ENCODE data around the gene FRMPD2. TPM values are rescaled to one million over a fixed set of nuclear protein-coding genes. Genes with fewer than 3 reads are reported as not detected.

Gene FRMPD2
- total and polyA plus RNA-seq, 4 donors: 1.8 to 26.7 (median 7.0) TPM

DNA sequence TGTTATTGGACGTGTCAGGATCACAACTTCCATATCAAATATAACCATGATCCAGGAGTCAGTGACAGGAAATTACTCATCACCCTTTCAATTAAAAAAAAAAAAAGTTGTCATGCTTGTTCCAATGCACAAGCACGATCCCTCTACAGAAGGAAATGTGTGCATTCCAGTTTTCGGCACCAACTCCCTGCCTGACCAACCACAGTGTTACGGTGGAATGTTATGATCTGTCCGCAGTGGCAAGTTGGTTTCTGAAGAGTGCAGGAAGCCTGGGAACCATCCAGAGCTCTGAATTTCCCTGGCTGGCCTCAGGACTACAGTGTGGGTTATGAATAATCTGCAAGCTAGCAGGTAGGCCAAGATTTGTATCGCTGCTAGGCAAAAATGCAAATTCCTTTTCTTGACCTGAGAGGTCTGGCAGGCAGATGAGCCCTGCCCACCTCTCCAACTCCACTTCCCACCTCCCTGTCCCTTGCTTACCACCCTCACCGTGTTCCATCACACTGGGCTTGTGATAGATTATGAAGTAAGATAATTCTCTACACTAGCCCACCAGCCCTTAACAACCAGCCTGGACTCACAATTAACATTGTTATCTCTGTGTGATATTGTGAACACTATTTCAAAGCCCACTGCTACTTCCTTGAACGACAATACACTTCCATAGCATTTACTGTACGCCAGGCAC lies 20.4 kb downstream of the FRMPD2 start:
- H3K27me3 ChIP-seq (ENCODE audit: control insufficient read depth in 3 of 3, insufficient read depth in 3 of 3, low read length in 2 of 3): no peaks in the 10 kb centered on the region
- no peaks in the 10 kb centered on the region for H3K4me1 ChIP-seq (ENCODE audit: control insufficient read depth in 5 of 5, insufficient read depth in 5 of 5, low read length in 5 of 5)
- no peak for ATAC-seq (ENCODE audit: insufficient read depth, low FRiP score)
- H3K27ac ChIP-seq (ENCODE audit: low read depth in 1 of 2, low read length in 1 of 2): no peak overlapping the region
- TF ChIP-seq, protein P1, sequence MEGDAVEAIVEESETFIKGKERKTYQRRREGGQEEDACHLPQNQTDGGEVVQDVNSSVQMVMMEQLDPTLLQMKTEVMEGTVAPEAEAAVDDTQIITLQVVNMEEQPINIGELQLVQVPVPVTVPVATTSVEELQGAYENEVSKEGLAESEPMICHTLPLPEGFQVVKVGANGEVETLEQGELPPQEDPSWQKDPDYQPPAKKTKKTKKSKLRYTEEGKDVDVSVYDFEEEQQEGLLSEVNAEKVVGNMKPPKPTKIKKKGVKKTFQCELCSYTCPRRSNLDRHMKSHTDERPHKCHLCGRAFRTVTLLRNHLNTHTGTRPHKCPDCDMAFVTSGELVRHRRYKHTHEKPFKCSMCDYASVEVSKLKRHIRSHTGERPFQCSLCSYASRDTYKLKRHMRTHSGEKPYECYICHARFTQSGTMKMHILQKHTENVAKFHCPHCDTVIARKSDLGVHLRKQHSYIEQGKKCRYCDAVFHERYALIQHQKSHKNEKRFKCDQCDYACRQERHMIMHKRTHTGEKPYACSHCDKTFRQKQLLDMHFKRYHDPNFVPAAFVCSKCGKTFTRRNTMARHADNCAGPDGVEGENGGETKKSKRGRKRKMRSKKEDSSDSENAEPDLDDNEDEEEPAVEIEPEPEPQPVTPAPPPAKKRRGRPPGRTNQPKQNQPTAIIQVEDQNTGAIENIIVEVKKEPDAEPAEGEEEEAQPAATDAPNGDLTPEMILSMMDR (IDR thresholded peaks at IDR 0.05; ENCODE audit: control extremely low read depth, extremely low read depth): no peak
- no peaks in the 10 kb centered on the region for H3K36me3 ChIP-seq (ENCODE audit: control insufficient read depth in 4 of 4, insufficient read depth in 4 of 4, low read length in 4 of 4)
- H3K4me3 ChIP-seq: no peak overlapping the region
- no peak for DNase-seq
- WGBS, 2 donors: 79% methylated on average over 9 of the region's 9 CpGs
- H3K9me3 ChIP-seq (ENCODE audit: control insufficient read depth in 4 of 4, insufficient read depth in 3 of 4, low read length in 3 of 4): peaks cover 0 to 3% (median 0%) of the 10 kb centered on the region in 4 donors
- H3K9ac ChIP-seq (ENCODE audit: insufficient read depth in 1 of 2, low read length in 2 of 2): no peak overlapping the region

DNA sequence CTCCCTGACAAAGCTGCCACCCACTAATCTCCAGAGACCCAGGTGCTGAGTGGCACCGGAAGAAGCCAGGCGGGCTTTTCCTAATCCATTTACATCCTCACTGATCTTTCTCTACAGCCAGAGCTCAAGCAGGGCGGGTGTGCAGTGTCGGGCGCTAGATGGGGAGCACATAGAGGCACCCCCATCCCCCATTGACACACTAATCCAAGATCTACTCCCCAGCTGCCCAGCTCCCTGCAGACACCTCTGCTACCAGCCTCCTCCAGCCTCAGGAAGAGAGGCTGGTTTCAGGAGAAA lies 22.2 kb downstream of the FRMPD2 start:
- no peak for DNase-seq

DNA sequence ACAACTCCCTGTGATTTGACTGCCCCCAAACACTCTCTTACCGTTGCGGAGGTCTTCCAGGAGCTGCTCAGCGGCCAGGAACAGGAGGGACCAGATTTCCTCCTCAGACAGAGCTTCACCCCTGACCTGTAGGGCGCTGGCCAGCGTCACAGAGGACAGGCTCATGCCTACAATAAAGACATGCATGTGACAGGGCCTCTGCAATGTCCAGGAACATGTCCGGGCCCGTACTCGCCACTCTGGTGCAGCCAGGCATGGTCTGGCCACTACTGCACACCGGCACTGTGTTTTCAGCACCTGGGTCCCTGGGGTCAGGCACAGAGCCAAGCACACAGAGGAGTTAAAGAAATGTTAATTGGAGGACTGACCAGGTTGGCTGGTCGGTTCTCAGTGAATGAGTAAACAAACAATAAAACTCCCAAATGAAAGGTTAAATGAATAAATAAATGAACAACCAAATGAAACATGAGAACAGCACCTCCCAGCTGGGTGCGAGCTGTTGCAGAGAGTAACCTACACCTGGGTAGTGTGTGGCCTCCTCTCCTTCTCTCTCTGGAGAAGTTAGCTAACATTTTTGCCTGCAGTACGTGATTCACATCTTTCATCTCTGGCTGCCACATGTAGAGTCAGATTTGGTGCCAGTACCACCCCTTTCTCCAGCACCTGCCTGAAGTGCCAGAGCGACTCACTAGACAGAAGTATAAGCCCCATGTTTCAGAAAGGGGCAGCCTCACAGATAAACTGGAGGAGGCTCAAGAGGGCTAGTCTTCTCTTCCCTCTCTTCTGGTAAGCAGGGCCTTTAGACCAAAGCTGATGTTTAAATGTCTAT lies 22.8 kb downstream of the FRMPD2 start:
- WGBS, 2 donors: 62 to 74% methylated on average over 13 of the region's 13 CpGs
- Histone ChIP-seq H3K27ac (ENCODE audit: low read depth in 1 of 2, low read length in 1 of 2) (no peak overlapping the region), H3K36me3 (ENCODE audit: control insufficient read depth in 4 of 4, insufficient read depth in 4 of 4, low read length in 4 of 4) (no peaks in the 10 kb centered on the region), H3K9me3 (ENCODE audit: control insufficient read depth in 4 of 4, insufficient read depth in 3 of 4, low read length in 3 of 4) (peaks cover 0 to 3% (median 0%) of the 10 kb centered on the region in 4 donors), H3K4me3 (no peak overlapping the region), H3K27me3 (ENCODE audit: control insufficient read depth in 3 of 3, insufficient read depth in 3 of 3, low read length in 2 of 3) (no peaks in the 10 kb centered on the region), H3K9ac (ENCODE audit: insufficient read depth in 1 of 2, low read length in 2 of 2) (no peak overlapping the region), H3K4me1 (ENCODE audit: control insufficient read depth in 5 of 5, insufficient read depth in 5 of 5, low read length in 5 of 5) (peaks cover 0 to 10% (median 0%) of the 10 kb centered on the region in 5 donors)
- TF ChIP-seq, protein P1 (IDR thresholded peaks at IDR 0.05; ENCODE audit: control extremely low read depth, extremely low read depth): no peak
- ATAC-seq (ENCODE audit: insufficient read depth, low FRiP score) (no peak), DNase-seq (peak in 1 of 3 donors; percentile 26)

More for the DNA sequence above, 22.2 kb downstream of the FRMPD2 start:
- H3K27ac ChIP-seq (ENCODE audit: low read depth in 1 of 2, low read length in 1 of 2): no peak overlapping the region
- TF ChIP-seq, protein P1 (IDR thresholded peaks at IDR 0.05; ENCODE audit: control extremely low read depth, extremely low read depth): no peak
- no peaks in the 10 kb centered on the region for H3K36me3 ChIP-seq (ENCODE audit: control insufficient read depth in 4 of 4, insufficient read depth in 4 of 4, low read length in 4 of 4)
- H3K9me3 ChIP-seq (ENCODE audit: control insufficient read depth in 4 of 4, insufficient read depth in 3 of 4, low read length in 3 of 4): peaks cover 0 to 3% (median 0%) of the 10 kb centered on the region in 4 donors
- 82 to 87% methylated on average over 5 of the region's 5 CpGs for WGBS, 2 donors
- H3K4me3 ChIP-seq: no peak overlapping the region
- no peaks in the 10 kb centered on the region for H3K27me3 ChIP-seq (ENCODE audit: control insufficient read depth in 3 of 3, insufficient read depth in 3 of 3, low read length in 2 of 3)
- H3K4me1 ChIP-seq (ENCODE audit: control insufficient read depth in 5 of 5, insufficient read depth in 5 of 5, low read length in 5 of 5): peaks cover 0 to 10% (median 0%) of the 10 kb centered on the region in 5 donors
- no peak for ATAC-seq (ENCODE audit: insufficient read depth, low FRiP score)
- H3K9ac ChIP-seq (ENCODE audit: insufficient read depth in 1 of 2, low read length in 2 of 2): no peak overlapping the region
